ENCODE measurements around the gene CIDEC. TPM values are rescaled to one million over a fixed set of nuclear protein-coding genes. Genes with fewer than 3 reads are reported as not detected.

Gene CIDEC
- total and polyA plus RNA-seq, 9 of the 15 experiments (the other 6 are each of a cell fraction or from before 2014, with no cell fraction given), result not detected

GRCh38 chr3:9862391-9863057 is 17.5 kb downstream of the CIDEC start (continued):
- TF ChIP-seq CHD7 (IDR thresholded peaks at IDR 0.05; ENCODE audit: low read depth, low read length) (no peak), ATF1 (CRISPR knock-in tag; IDR thresholded peaks at IDR 0.05) (no peak), ATF1 (tag; IDR thresholded peaks at IDR 0.05) (no peak), THRA (IDR thresholded peaks at IDR 0.05) (no peak), CCNT2 (IDR thresholded peaks at IDR 0.05; ENCODE audit: borderline replicate concordance, extremely low read depth, insufficient read length, low read depth, low read length) (peak; percentile 88), ARNT (IDR thresholded peaks at IDR 0.05) (no peak), ZNF408 (CRISPR knock-in tag; IDR thresholded peaks at IDR 0.05; ENCODE audit: low read depth) (no peak), BCLAF1 (IDR thresholded peaks at IDR 0.05; ENCODE audit: borderline replicate concordance in 1 of 2, control insufficient read depth in 1 of 2, low read depth in 2 of 2, low read length in 1 of 2) (no peak), NCOR1 (IDR thresholded peaks at IDR 0.05) (no peak), SRSF7 (optimal IDR thresholded peaks at IDR 0.05; ENCODE audit: low read depth, low read length) (no peak), HNRNPH1 (optimal IDR thresholded peaks at IDR 0.05; ENCODE audit: low read depth, low read length) (no peak), RBM39 (optimal IDR thresholded peaks at IDR 0.05; ENCODE audit: low read depth, low read length) (no peak)
